ENCODE data around the gene KCTD10.

DNA sequence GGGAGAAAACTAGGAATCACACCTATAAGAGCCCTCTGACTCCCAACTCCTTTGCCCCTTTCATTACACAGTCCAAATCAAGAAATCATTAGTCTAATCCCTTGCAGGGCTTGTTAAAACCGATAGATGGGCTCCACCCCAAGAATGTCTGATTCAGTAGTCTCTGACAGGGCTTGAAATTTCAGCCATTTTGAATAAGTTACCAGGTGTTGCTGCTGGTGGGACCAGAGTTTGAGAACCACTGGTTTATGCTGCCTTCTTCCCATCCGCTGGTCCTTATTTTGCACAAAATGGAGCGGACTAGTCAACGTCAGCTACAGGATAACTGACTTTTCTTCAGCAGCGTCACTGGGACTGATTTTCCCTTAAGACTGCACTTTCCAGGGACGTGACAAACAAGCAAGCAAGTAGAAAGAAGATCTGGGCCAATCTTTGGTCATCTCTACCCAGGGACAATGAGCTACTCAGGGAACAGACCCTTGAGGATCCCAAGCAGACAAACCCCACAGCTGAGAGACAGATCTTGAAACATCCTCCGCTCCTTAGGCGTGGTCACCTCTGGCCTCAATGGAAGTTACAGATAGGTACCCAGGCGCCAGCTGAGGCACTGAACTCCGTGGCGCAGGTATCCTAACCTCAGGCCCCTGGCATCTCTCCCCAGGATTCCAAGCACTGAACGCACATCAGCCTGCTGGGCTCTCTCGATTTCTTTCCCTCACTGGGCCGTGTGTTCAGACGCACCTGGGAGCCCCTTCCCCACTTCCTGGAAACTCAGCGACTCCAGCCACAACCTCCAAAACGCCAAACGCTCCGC lies 900 bp downstream of the KCTD10 start:
- TF ChIP-seq, protein P1, sequence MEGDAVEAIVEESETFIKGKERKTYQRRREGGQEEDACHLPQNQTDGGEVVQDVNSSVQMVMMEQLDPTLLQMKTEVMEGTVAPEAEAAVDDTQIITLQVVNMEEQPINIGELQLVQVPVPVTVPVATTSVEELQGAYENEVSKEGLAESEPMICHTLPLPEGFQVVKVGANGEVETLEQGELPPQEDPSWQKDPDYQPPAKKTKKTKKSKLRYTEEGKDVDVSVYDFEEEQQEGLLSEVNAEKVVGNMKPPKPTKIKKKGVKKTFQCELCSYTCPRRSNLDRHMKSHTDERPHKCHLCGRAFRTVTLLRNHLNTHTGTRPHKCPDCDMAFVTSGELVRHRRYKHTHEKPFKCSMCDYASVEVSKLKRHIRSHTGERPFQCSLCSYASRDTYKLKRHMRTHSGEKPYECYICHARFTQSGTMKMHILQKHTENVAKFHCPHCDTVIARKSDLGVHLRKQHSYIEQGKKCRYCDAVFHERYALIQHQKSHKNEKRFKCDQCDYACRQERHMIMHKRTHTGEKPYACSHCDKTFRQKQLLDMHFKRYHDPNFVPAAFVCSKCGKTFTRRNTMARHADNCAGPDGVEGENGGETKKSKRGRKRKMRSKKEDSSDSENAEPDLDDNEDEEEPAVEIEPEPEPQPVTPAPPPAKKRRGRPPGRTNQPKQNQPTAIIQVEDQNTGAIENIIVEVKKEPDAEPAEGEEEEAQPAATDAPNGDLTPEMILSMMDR (IDR thresholded peaks at IDR 0.05): no peak
- no peak for TF ChIP-seq POLR2A (IDR thresholded peaks at IDR 0.05)
